Pancreas (tissue), 10 donors: ENCODE results near the gene ZMIZ1. TPM values are rescaled to one million over a fixed set of nuclear protein-coding genes. Genes with fewer than 3 reads are reported as not detected.
A peak's percentile ranks its signal among the peaks of the same experiment; 100 is the strongest.
"Not testable (repeated sequence)": the region's sequence is repeated elsewhere in the genome, so short reads cannot be mapped to it uniquely, and the experiment has no call there.

Source experiments
- ATAC-seq, 4 donors: fragments of 200-7000 bp; cut with Tn5 transposase; one replicate each; pipeline versions ENCODE4 v1.8.0 to v1.9.1; 2020; ENCODE audit warnings: mild to moderate bottlenecking in 4 of 4, moderate library complexity in 4 of 4
- DNase-seq, 6 donors: peaks; one replicate each; pipeline ENCODE4 v3.0.0-alpha.2; 2020
- FAIRE-seq: peaks from 2 replicates; lab custom pipeline; 2012; peaks lifted over from hg19 to GRCh38; lab: Jason Lieb, UNC
- H3K27ac ChIP-seq, 4 donors: fragments of 200-600 bp; sonication (generic); 1 replicate in 3 of 4; 2 replicates in 1 of 4; pipeline versions ENCODE4 v1.5.0 to v1.8.0; 2020
- H3K27me3 ChIP-seq, 4 donors: fragments of 200-600 bp; one replicate each; pipeline ENCODE4 v1.8.0; 2021
- H3K36me3 ChIP-seq, 3 donors: fragments of 200-600 bp; sonication (generic) in 1 of 3; one replicate each; pipeline versions ENCODE4 v1.5.0 to v1.8.0; 2020 to 2021
- H3K4me1 ChIP-seq, 3 donors: fragments of 200-600 bp; one replicate each; pipeline ENCODE4 v1.8.0; 2021
- H3K4me3 ChIP-seq, 4 donors: fragments of 200-600 bp; sonication (generic) in 2 of 4; one replicate each; pipeline versions ENCODE4 v1.5.0 to v1.8.0; 2020 to 2021
- H3K9me3 ChIP-seq, 4 donors: fragments of 200-600 bp; one replicate each; pipeline ENCODE4 v1.8.0; 2021
- WGBS, 2 donors: extraction: QIAGEN DNeasy Blood & Tissue Kit; methylation state at CpG; one replicate each; pipeline ENCODE4 v1.1.7; 2013; 5-methylcytosine and 5-hydroxymethylcytosine counted together
- intact Hi-C, 3 donors: fragments of 100-400 bp; cut with DNase I; formaldehyde crosslinking; loops; one replicate each; pipeline versions ENCODE4 v1.11.1 to v1.14.2; 2022
- polyA plus RNA-seq, 2 donors: library from polyadenylated mRNA; stranded (reverse); fragments of 200-250 nt; gene quantifications; one replicate each; pipeline ENCODE4 v1.2.3, GENCODE V29; 2013
- total RNA-seq, 6 donors: library from RNA; stranded (reverse); fragmentation: NEBNext Ultra II Directional in 4 of 6; extraction: Animal tissue kit (Norgen Biotek cat#: 25700) in 4 of 6; gene quantifications; one replicate each; pipeline versions ENCODE4 v1.2.1 to v1.2.4, GENCODE V29; 2021 to 2023
- TF ChIP-seq, protein P1 (sequence below), 4 donors: fragments of 200-600 bp; sonication (generic) in 3 of 4; IDR thresholded peaks; one replicate each; pipeline versions ENCODE4 v1.5.0 to v1.8.0; 2021; ENCODE audit warnings: antibody characterized with exemption in 4 of 4
- donor health status: healthy with polysubstance abuse.
- donor health status: DM: no; HTN: no; CAD: no; lungs with moderate emphysema.
- donor health status: DM: no; HTN: no; CAD: no.
- donor health status: control.
- donor health status: control.
- donor health status: Bipolar disorder and iron deficiency.
- donor health status: DM: yes; HTN: yes; CAD: no.
- donor health status: DM: no; HTN: no; CAD: no.
- donor health status: DM: no; HTN: no; CAD: no.
- donor health status: DM: yes; HTN: yes; CAD: no.

Gene ZMIZ1
- total and polyA plus RNA-seq, 8 donors = 14.5 to 45.0 (median 21.9) TPM

DNA sequence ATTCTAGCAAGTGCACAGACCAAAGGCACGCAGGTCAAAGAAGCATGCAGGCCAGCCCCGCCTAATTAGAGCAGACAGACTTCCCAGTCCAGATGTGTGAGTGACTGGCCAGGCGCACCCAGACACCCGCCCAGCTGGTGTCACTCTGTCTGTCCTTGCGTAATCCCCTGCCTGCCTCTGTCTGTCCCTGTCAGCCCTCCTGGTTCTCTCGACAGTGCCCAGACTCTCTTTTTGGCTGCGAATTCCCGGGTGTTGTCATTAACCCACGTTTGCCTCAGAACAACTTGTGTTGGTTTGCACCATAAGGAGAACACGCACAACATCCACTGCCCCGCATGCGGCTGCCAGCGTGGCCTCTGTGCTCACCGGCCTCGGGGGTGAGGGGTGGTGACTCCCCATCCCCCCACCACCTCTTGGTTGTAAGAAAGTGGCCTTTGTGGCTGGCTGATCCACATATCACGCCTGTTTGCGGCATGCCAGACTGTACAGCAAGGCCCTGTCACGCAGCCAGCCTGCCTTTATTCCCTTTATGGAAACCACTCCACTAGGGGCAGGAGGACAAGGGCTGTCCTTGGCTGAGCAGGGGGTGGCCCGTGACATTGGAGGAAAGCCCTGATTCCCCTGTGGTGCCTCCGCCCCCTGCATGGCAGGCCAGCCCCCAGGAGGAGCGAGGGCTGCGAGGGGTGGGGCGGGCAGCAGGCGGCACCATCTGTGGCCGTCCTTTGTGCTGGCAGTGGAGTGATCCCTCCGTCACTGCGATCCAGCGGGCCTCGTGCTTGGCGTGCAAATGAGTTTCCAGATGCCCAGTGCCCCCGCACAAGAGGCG is 205.7 kb downstream of the ZMIZ1 start:
- no peaks in the 10 kb centered on the region for H3K9me3 ChIP-seq
- no peak overlapping the region for H3K4me3 ChIP-seq
- 65 to 66% methylated on average over 31 to 32 of the region's 32 CpGs for WGBS, 2 donors
- peaks cover 0 to 15% (median 10%) of the 10 kb centered on the region in 3 donors for H3K4me1 ChIP-seq
- TF ChIP-seq, protein P1, sequence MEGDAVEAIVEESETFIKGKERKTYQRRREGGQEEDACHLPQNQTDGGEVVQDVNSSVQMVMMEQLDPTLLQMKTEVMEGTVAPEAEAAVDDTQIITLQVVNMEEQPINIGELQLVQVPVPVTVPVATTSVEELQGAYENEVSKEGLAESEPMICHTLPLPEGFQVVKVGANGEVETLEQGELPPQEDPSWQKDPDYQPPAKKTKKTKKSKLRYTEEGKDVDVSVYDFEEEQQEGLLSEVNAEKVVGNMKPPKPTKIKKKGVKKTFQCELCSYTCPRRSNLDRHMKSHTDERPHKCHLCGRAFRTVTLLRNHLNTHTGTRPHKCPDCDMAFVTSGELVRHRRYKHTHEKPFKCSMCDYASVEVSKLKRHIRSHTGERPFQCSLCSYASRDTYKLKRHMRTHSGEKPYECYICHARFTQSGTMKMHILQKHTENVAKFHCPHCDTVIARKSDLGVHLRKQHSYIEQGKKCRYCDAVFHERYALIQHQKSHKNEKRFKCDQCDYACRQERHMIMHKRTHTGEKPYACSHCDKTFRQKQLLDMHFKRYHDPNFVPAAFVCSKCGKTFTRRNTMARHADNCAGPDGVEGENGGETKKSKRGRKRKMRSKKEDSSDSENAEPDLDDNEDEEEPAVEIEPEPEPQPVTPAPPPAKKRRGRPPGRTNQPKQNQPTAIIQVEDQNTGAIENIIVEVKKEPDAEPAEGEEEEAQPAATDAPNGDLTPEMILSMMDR (IDR thresholded peaks at IDR 0.05) = peak in 1 of 4 donors; percentile 3
- H3K36me3 ChIP-seq = peaks cover 0 to 14% (median 3%) of the 10 kb centered on the region in 3 donors
- peak overlapping the region; percentile 51 to 67 (median 64) for H3K27ac ChIP-seq
- no peak for FAIRE-seq
- H3K27me3 ChIP-seq = no peaks in the 10 kb centered on the region
- intact Hi-C loops = no loop called here
- peak in 4 of 6 donors; percentile 55 to 68 (median 66) for DNase-seq
- peak; percentile 72 to 83 (median 76) for ATAC-seq

- WGBS, 2 donors = 59 to 60% methylated on average over 3 of the region's 3 CpGs
- peaks cover 0 to 15% (median 10%) of the 10 kb centered on the region in 3 donors for H3K4me1 ChIP-seq
- FAIRE-seq = no peak
Observed at GRCh38 chr10:79275105-79275430, 206.3 kb downstream of the ZMIZ1 start.

GRCh38 chr10:79275431-79275851 is 206.7 kb downstream of the ZMIZ1 start:
- no peak for FAIRE-seq
- peak; percentile 23 to 39 (median 30) for ATAC-seq
- Histone ChIP-seq H3K27ac (peak overlapping the region; percentile 51 to 67 (median 64)), H3K4me3 (no peak overlapping the region), H3K4me1 (peaks cover 0 to 15% (median 10%) of the 10 kb centered on the region in 3 donors), H3K9me3 (no peaks in the 10 kb centered on the region), H3K27me3 (no peaks in the 10 kb centered on the region), H3K36me3 (peaks cover 0 to 14% (median 3%) of the 10 kb centered on the region in 3 donors)
- intact Hi-C loops = no loop called here
- TF ChIP-seq, protein P1 (IDR thresholded peaks at IDR 0.05) = no peak
- DNase-seq = peak in 1 of 6 donors; percentile 34
- WGBS, 2 donors = 67 to 71% methylated on average over 10 of the region's 10 CpGs

More at GRCh38 chr10:79275105-79275430, 206.3 kb downstream of the ZMIZ1 start:
- intact Hi-C loops = no loop called here
- H3K9me3 ChIP-seq = no peaks in the 10 kb centered on the region
- ATAC-seq = no peak
- H3K4me3 ChIP-seq = no peak overlapping the region
- H3K27me3 ChIP-seq = no peaks in the 10 kb centered on the region
- no peak for DNase-seq
- TF ChIP-seq, protein P1 (IDR thresholded peaks at IDR 0.05) = no peak
- H3K27ac ChIP-seq = peak overlapping the region; percentile 51 to 67 (median 64)
- peaks cover 0 to 14% (median 3%) of the 10 kb centered on the region in 3 donors for H3K36me3 ChIP-seq

GRCh38 chr10:79277579-79278269 is 209.0 kb downstream of the ZMIZ1 start:
- Histone ChIP-seq H3K9me3 (no peaks in the 10 kb centered on the region), H3K27ac (no peak overlapping the region), H3K4me3 (no peak overlapping the region), H3K27me3 (no peaks in the 10 kb centered on the region), H3K4me1 (peaks cover 0 to 11% (median 10%) of the 10 kb centered on the region in 3 donors), H3K36me3 (peaks cover 0 to 14% (median 3%) of the 10 kb centered on the region in 3 donors)
- DNase-seq = no peak
- intact Hi-C loops = no loop called here
- ATAC-seq = no peak
- TF ChIP-seq, protein P1 (IDR thresholded peaks at IDR 0.05) = no peak
- WGBS, 2 donors = 89 to 93% methylated on average over 13 of the region's 13 CpGs
- no peak for FAIRE-seq

DNA sequence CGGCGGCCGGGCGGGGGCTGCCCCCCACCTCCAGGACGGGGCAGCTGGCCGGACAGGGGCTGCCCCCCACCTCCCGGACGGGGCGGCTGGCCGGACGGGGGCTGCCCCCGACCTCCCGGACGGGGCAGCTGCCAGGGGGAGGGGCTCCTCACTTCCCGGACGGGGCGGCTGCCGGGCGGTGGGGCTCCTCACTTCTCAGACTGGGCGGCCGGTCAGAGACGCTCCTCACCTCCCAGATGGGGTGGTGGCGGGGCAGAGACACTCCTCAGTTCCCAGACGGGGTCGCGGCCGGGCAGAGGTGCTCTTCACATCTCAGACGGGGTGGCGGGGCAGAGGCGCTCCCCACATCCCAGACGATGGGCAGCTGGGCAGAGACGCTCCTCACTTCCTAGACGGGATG is 210.3 kb downstream of the ZMIZ1 start:
- 94 to 98% methylated on average over 18 to 33 of the region's 33 CpGs for WGBS, 2 donors
- DNase-seq, H3K4me3 ChIP-seq, intact Hi-C loops, H3K4me1 ChIP-seq, FAIRE-seq, H3K9me3 ChIP-seq, H3K27ac ChIP-seq, ATAC-seq, H3K27me3 ChIP-seq: not testable (repeated sequence)
- peaks cover 0 to 14% (median 3%) of the 10 kb centered on the region in 3 donors for H3K36me3 ChIP-seq
